ENCODE data around the gene ANAPC2. TPM values are rescaled to one million over a fixed set of nuclear protein-coding genes. Genes with fewer than 3 reads are reported as not detected.

Gene ANAPC2
- total RNA-seq, 1 donor from 2014 or later: 58.2 TPM

GRCh38 chr9:137157618-137158415 is 30.5 kb downstream of the ANAPC2 start:
- H3K36me3 ChIP-seq: no peaks in the 10 kb centered on the region
- no peak overlapping the region for H3K27ac ChIP-seq
- DNase-seq: no peak
- no peaks in the 10 kb centered on the region for H3K9me3 ChIP-seq
- TF ChIP-seq CTCF (IDR thresholded peaks at IDR 0.05): no peak
- peaks cover 16% of the 10 kb centered on the region for H3K4me1 ChIP-seq
- peaks cover 74% of the 10 kb centered on the region for H3K27me3 ChIP-seq (ENCODE audit: low read depth)
- ATAC-seq: no peak
- H3K4me3 ChIP-seq: no peak overlapping the region
- intact Hi-C loops (cut with DNase I): no loop called here

- peak; percentile 65 for DNase-seq
- Histone ChIP-seq H3K4me3 (peak overlapping the region; percentile 11), H3K36me3 (no peaks in the 10 kb centered on the region), H3K9me3 (no peaks in the 10 kb centered on the region), H3K4me1 (peaks cover 6% of the 10 kb centered on the region), H3K27me3 (ENCODE audit: low read depth) (peaks cover 64% of the 10 kb centered on the region), H3K27ac (no peak overlapping the region)
- ATAC-seq: peak; percentile 69 to 76
- intact Hi-C loops (cut with DNase I): no loop called here
- TF ChIP-seq CTCF (IDR thresholded peaks at IDR 0.05): no peak
Observed at GRCh38 chr9:137156567-137157375, 31.6 kb downstream of the ANAPC2 start.

- ATAC-seq (no peak), DNase-seq (no peak)
- no peak for TF ChIP-seq CTCF (IDR thresholded peaks at IDR 0.05)
- Histone ChIP-seq H3K4me1 (peaks cover 4% of the 10 kb centered on the region), H3K9me3 (no peaks in the 10 kb centered on the region), H3K4me3 (no peak overlapping the region), H3K27me3 (ENCODE audit: low read depth) (peaks cover 32% of the 10 kb centered on the region), H3K27ac (no peak overlapping the region), H3K36me3 (no peaks in the 10 kb centered on the region)
- intact Hi-C loops (cut with DNase I): no loop called here
Observed at GRCh38 chr9:137152844-137153405, 35.4 kb downstream of the ANAPC2 start.

- peak; percentile 17 to 58 for ATAC-seq
- Histone ChIP-seq H3K36me3 (no peaks in the 10 kb centered on the region), H3K4me3 (no peak overlapping the region), H3K9me3 (no peaks in the 10 kb centered on the region), H3K27me3 (ENCODE audit: low read depth) (peaks cover 30% of the 10 kb centered on the region), H3K27ac (no peak overlapping the region), H3K4me1 (no peaks in the 10 kb centered on the region)
- DNase-seq: no peak
- intact Hi-C loops (cut with DNase I): no loop called here
- TF ChIP-seq CTCF (IDR thresholded peaks at IDR 0.05): no peak
Observed at GRCh38 chr9:137150617-137151457, 37.5 kb downstream of the ANAPC2 start.
